Neural cell (in vitro differentiated cells): ENCODE measurements around the gene FXYD1. TPM values are rescaled to one million over a fixed set of nuclear protein-coding genes. Genes with fewer than 3 reads are reported as not detected.

Source experiments
- H2AFZ ChIP-seq: fragments of 200-600, 300-800 bp; sonication (generic), shearing (Covaris generic); 2 replicates; pipeline ENCODE4 v1.6.0; 2014; ENCODE audit warnings: low read depth, mild to moderate bottlenecking, antibody characterized with exemption, low read length, moderate library complexity
- H3F3A ChIP-seq: fragments of 200-600 bp; shearing (Covaris generic); 2 replicates; pipeline ENCODE4 v1.6.1; 2016; ENCODE audit warnings: mild to moderate bottlenecking, moderate library complexity, mixed read lengths, antibody characterized with exemption, low read length; ENCODE audit not compliant: insufficient read depth, poor library complexity, severe bottlenecking
- H3K27ac ChIP-seq: fragments of 200-600, 300-800 bp; sonication (generic), shearing (Covaris generic); 2 replicates; pipeline ENCODE4 v1.5.1; 2014; ENCODE audit warnings: mild to moderate bottlenecking, low read length, moderate library complexity
- H3K27me3 ChIP-seq: fragments of 300-800, 200-600 bp; sonication (generic), shearing (Covaris generic); 2 replicates; pipeline ENCODE4 v1.6.0; 2014; ENCODE audit warnings: mild to moderate bottlenecking, low read depth, low read length, moderate library complexity; ENCODE audit not compliant: insufficient read depth
- H3K36me3 ChIP-seq: fragments of 300-800, 200-600 bp; sonication (generic), shearing (Covaris generic); 2 replicates; pipeline ENCODE4 v1.5.1; 2014; ENCODE audit warnings: mild to moderate bottlenecking, antibody characterized with exemption, low read length, moderate library complexity; ENCODE audit not compliant: insufficient read depth
- H3K4me2 ChIP-seq: fragments of 300-800, 200-600 bp; sonication (generic), shearing (Covaris generic); 2 replicates; pipeline ENCODE4 v1.6.0; 2014; ENCODE audit warnings: mild to moderate bottlenecking, low read length
- H3K4me3 ChIP-seq: fragments of 300-800, 200-600 bp; sonication (generic), shearing (Covaris generic); 2 replicates; pipeline ENCODE4 v1.5.1; 2014; ENCODE audit warnings: mild to moderate bottlenecking, low read length, moderate library complexity
- H3K79me2 ChIP-seq: fragments of 200-600 bp; shearing (Covaris generic); replicated peaks from 2 replicates; pipeline ENCODE4 v1.6.0; 2014; ENCODE audit warnings: mild to moderate bottlenecking, low read length, moderate library complexity; ENCODE audit not compliant: insufficient read depth
- H3K9ac ChIP-seq: fragments of 300-800, 200-600 bp; sonication (generic), shearing (Covaris generic); 2 replicates; pipeline ENCODE4 v1.6.1; 2016; ENCODE audit warnings: mild to moderate bottlenecking, low read length, mixed read lengths
- H3K9me2 ChIP-seq: fragments of 200-600 bp; shearing (Covaris generic); 2 replicates; pipeline ENCODE4 v1.6.1; 2016; ENCODE audit warnings: mild to moderate bottlenecking, low read length, mixed read lengths; ENCODE audit not compliant: insufficient read depth
- H3K9me3 ChIP-seq: fragments of 200-600, 300-800 bp; sonication (generic), shearing (Covaris generic); 2 replicates; pipeline ENCODE4 v1.6.1; 2016; ENCODE audit warnings: mild to moderate bottlenecking, mixed run types, low read length, moderate library complexity, mixed read lengths
- H4K20me1 ChIP-seq: fragments of 200-600 bp; shearing (Covaris generic); 2 replicates; pipeline ENCODE4 v1.6.1; 2016; ENCODE audit warnings: mild to moderate bottlenecking, mixed run types; ENCODE audit not compliant: insufficient read depth
- EP300 ChIP-seq: fragments of 450-650 bp; conservative IDR thresholded peaks from 2 replicates; pipeline ENCODE4 v1.6.1; 2014; ENCODE audit warnings: antibody characterized with exemption, mild to moderate bottlenecking, moderate library complexity; ENCODE audit not compliant: poor library complexity, severe bottlenecking
- EZH2 ChIP-seq: fragments of 200-600, 300-800 bp; shearing (Covaris generic), sonication (generic); IDR thresholded peaks from 2 replicates; pipeline ENCODE4 v1.6.1; 2014; ENCODE audit warnings: antibody characterized with exemption, low read length, borderline replicate concordance, mild to moderate bottlenecking; ENCODE audit not compliant: insufficient read depth, poor library complexity, severe bottlenecking
- MXI1 ChIP-seq: fragments of 450-650 bp; conservative IDR thresholded peaks from 2 replicates; pipeline ENCODE4 v1.6.1; 2014; ENCODE audit warnings: antibody characterized with exemption, mild to moderate bottlenecking; ENCODE audit not compliant: poor library complexity, severe bottlenecking
- POLR2AphosphoS5 ChIP-seq: IDR thresholded peaks from 2 replicates; pipeline ENCODE4 v1.6.1; 2012
- RAD21 ChIP-seq: fragments of 450-650 bp; conservative IDR thresholded peaks from 2 replicates; pipeline ENCODE4 v1.6.1; 2014; ENCODE audit warnings: antibody characterized with exemption, mild to moderate bottlenecking, moderate library complexity
- SMC3 ChIP-seq: fragments of 450-650 bp; conservative IDR thresholded peaks from 2 replicates; pipeline ENCODE4 v1.6.1; 2014; ENCODE audit warnings: antibody characterized with exemption, mild to moderate bottlenecking, moderate library complexity; ENCODE audit not compliant: poor library complexity
- TAF1 ChIP-seq: IDR thresholded peaks from 2 replicates; pipeline ENCODE4 v1.6.1; 2012; ENCODE audit warnings: low read depth
- polyA plus RNA-seq: library from polyadenylated mRNA; depleted of rRNA; stranded (reverse); fragments of >200 nt; gene quantifications from 2 replicates; pipeline ENCODE4 v1.2.3, GENCODE V29; 2014
- TF ChIP-seq, protein P1 (sequence below): fragments of 450-650 bp; IDR thresholded peaks from 2 replicates; pipeline ENCODE4 v1.5.1; 2014; ENCODE audit warnings: antibody characterized with exemption, mild to moderate bottlenecking, moderate library complexity; ENCODE audit not compliant: poor library complexity, severe bottlenecking
- TF ChIP-seq, protein P2 (sequence below): IDR thresholded peaks from 2 replicates; pipeline ENCODE4 v1.6.1; 2012; ENCODE audit warnings: borderline replicate concordance

Gene FXYD1
- polyA plus RNA-seq, 1 donor from 2014 or later = not detected

DNA sequence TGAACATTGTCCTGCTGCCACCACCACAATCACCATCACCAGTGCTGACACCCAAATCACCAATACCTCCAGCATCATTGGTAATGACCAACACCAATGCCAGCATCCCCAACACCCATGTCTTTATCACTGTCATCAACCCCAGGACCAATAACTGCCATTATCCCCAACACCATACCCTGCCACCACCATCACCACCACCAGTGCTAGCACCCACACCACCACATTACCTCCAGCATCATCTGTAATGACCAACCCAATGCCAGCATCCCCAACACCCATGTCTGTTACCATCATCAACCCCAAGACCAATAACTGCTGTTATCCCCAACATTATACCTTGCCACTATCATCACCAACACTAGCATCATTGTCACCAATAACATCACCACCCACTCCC is 6.4 kb upstream of the FXYD1 start:
- no peaks in the 10 kb centered on the region for H3F3A ChIP-seq
- H3K4me2 ChIP-seq = no peak overlapping the region
- no peak overlapping the region for H3K9ac ChIP-seq
- H3K27ac ChIP-seq = no peak overlapping the region
- no peaks in the 10 kb centered on the region for H3K36me3 ChIP-seq
- no peaks in the 10 kb centered on the region for H4K20me1 ChIP-seq
- no peak overlapping the region for H2AFZ ChIP-seq
- TF ChIP-seq SMC3 (no peak), TAF1 (no peak), MXI1 (no peak), RAD21 (no peak), EP300 (no peak), POLR2AphosphoS5 (no peak), EZH2 (no peak)
- TF ChIP-seq, protein P1, sequence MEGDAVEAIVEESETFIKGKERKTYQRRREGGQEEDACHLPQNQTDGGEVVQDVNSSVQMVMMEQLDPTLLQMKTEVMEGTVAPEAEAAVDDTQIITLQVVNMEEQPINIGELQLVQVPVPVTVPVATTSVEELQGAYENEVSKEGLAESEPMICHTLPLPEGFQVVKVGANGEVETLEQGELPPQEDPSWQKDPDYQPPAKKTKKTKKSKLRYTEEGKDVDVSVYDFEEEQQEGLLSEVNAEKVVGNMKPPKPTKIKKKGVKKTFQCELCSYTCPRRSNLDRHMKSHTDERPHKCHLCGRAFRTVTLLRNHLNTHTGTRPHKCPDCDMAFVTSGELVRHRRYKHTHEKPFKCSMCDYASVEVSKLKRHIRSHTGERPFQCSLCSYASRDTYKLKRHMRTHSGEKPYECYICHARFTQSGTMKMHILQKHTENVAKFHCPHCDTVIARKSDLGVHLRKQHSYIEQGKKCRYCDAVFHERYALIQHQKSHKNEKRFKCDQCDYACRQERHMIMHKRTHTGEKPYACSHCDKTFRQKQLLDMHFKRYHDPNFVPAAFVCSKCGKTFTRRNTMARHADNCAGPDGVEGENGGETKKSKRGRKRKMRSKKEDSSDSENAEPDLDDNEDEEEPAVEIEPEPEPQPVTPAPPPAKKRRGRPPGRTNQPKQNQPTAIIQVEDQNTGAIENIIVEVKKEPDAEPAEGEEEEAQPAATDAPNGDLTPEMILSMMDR = no peak
- TF ChIP-seq, protein P2, sequence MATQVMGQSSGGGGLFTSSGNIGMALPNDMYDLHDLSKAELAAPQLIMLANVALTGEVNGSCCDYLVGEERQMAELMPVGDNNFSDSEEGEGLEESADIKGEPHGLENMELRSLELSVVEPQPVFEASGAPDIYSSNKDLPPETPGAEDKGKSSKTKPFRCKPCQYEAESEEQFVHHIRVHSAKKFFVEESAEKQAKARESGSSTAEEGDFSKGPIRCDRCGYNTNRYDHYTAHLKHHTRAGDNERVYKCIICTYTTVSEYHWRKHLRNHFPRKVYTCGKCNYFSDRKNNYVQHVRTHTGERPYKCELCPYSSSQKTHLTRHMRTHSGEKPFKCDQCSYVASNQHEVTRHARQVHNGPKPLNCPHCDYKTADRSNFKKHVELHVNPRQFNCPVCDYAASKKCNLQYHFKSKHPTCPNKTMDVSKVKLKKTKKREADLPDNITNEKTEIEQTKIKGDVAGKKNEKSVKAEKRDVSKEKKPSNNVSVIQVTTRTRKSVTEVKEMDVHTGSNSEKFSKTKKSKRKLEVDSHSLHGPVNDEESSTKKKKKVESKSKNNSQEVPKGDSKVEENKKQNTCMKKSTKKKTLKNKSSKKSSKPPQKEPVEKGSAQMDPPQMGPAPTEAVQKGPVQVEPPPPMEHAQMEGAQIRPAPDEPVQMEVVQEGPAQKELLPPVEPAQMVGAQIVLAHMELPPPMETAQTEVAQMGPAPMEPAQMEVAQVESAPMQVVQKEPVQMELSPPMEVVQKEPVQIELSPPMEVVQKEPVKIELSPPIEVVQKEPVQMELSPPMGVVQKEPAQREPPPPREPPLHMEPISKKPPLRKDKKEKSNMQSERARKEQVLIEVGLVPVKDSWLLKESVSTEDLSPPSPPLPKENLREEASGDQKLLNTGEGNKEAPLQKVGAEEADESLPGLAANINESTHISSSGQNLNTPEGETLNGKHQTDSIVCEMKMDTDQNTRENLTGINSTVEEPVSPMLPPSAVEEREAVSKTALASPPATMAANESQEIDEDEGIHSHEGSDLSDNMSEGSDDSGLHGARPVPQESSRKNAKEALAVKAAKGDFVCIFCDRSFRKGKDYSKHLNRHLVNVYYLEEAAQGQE = no peak
- no peaks in the 10 kb centered on the region for H3K27me3 ChIP-seq
- no peaks in the 10 kb centered on the region for H3K79me2 ChIP-seq
- H3K9me2 ChIP-seq = no peaks in the 10 kb centered on the region
- no peaks in the 10 kb centered on the region for H3K9me3 ChIP-seq
- H3K4me3 ChIP-seq = no peak overlapping the region

DNA sequence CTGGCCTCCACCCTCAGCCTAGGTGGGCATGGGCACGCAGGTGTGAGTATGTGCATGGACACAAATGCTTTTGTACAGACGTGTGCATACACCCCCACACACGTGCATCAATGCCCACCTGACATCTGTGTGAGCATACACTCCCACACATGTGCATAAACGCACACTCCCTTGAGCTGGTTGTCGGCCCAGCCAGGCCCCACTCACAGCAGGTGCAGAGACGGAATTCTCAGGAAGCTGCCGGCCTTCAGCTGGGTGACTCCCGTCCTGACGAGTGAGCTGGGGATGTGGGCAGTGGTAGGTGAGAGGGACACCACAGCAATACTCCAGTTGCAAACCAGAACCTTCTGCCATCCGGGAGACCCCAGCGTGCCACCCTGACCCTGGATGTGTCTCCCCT is 4.8 kb upstream of the FXYD1 start:
- Histone ChIP-seq H3K9ac (no peak overlapping the region), H2AFZ (no peak overlapping the region), H3K36me3 (no peaks in the 10 kb centered on the region), H3K4me3 (no peak overlapping the region), H3K9me2 (no peaks in the 10 kb centered on the region), H4K20me1 (no peaks in the 10 kb centered on the region), H3K4me2 (no peak overlapping the region), H3F3A (no peaks in the 10 kb centered on the region), H3K9me3 (no peaks in the 10 kb centered on the region), H3K27ac (no peak overlapping the region), H3K27me3 (no peaks in the 10 kb centered on the region), H3K79me2 (no peaks in the 10 kb centered on the region)
- TF ChIP-seq POLR2AphosphoS5 (no peak), EZH2 (no peak), EP300 (no peak), MXI1 (no peak), SMC3 (no peak), TAF1 (no peak), RAD21 (no peak)
- TF ChIP-seq, protein P1 = no peak
- TF ChIP-seq, protein P2 = no peak
